Measurements from ENCODE around the gene ST6GAL2. TPM values are rescaled to one million over a fixed set of nuclear protein-coding genes. Genes with fewer than 3 reads are reported as not detected.

Gene ST6GAL2
- total and polyA plus RNA-seq, 2 of the 8 experiments (the other 6 are each of a cell fraction or from before 2014, with no cell fraction given): 2.7 to 17.5 TPM

- Histone ChIP-seq H2AK5ac (ENCODE audit: low read depth, low read length) (no peak overlapping the region; the same call in 1 of the 2 replicates), H3K79me2 (ENCODE audit: control insufficient read depth in 1 of 2, insufficient read depth in 2 of 2, low read length in 2 of 2) (no peaks in the 10 kb centered on the region), H3K4ac (replicated peaks; ENCODE audit: insufficient read length, low read depth, low read length) (no peak overlapping the region), H3K9me3 (ENCODE audit: insufficient read depth in 2 of 2, low read depth in 1 of 2, low read length in 1 of 2) (no peaks in the 10 kb centered on the region), H4K5ac (ENCODE audit: insufficient read length, low read depth, low read length) (no peak overlapping the region), H3K4me1 (replicated peaks in 1 of 4; ENCODE audit: control insufficient read depth in 3 of 4, insufficient read depth in 4 of 4, low read length in 3 of 4) (peaks cover 0 to 7% (median 4%) of the 10 kb centered on the region in 4 experiments; a peak in 3 of 7 replicates), H2BK5ac (ENCODE audit: low read depth, low read length) (no peak overlapping the region), H3K27me3 (replicated peaks in 1 of 4; ENCODE audit: control insufficient read depth in 3 of 4, extremely low read depth in 1 of 4, insufficient read depth in 3 of 4, low read length in 3 of 4) (peaks cover 0 to 5% (median 4%) of the 10 kb centered on the region in 4 experiments; a peak in 4 of 7 replicates), H2BK12ac (ENCODE audit: low read depth, low read length) (no peak overlapping the region), H3K9ac (replicated peaks in 1 of 4; ENCODE audit: extremely low read depth in 1 of 4, low read depth in 3 of 4, low read length in 3 of 4) (no peak overlapping the region), H3K4me3 (ENCODE audit: extremely low read depth in 1 of 4, insufficient read depth in 2 of 4, low read depth in 3 of 4, low read length in 4 of 4) (no peak overlapping the region), H2BK15ac (ENCODE audit: low read length) (no peak overlapping the region), H4K20me1 (replicated peaks in 1 of 2; ENCODE audit: control insufficient read depth in 1 of 2, insufficient read depth in 2 of 2, low read length in 2 of 2) (no peaks in the 10 kb centered on the region), H2AFZ (ENCODE audit: low read length) (no peak overlapping the region), H3K56ac (replicated peaks; ENCODE audit: insufficient read length, low read depth, low read length) (no peak overlapping the region), H4K91ac (replicated peaks; ENCODE audit: insufficient read length, low read length) (no peak overlapping the region), H3K23ac (ENCODE audit: insufficient read length) (no peak overlapping the region), H3K14ac (ENCODE audit: insufficient read length) (no peak overlapping the region), H2BK20ac (ENCODE audit: low read length) (no peak overlapping the region), H3K23me2 (ENCODE audit: low read depth, low read length) (peaks cover 7% of the 10 kb centered on the region; the same call in 1 of the 2 replicates), H3K27ac (ENCODE audit: low read depth, low read length) (no peak overlapping the region), H3K18ac (ENCODE audit: extremely low read depth, low read length) (no peak overlapping the region), H3K36me3 (ENCODE audit: control insufficient read depth in 2 of 4, insufficient read depth in 4 of 4, low read length in 3 of 4) (no peaks in the 10 kb centered on the region), H3K79me1 (ENCODE audit: low read depth, low read length) (no peaks in the 10 kb centered on the region), H2BK120ac (replicated peaks; ENCODE audit: low read depth, low read length) (no peak overlapping the region), H4K8ac (ENCODE audit: extremely low read depth, insufficient read depth, low read length) (no peak overlapping the region), H3K4me2 (ENCODE audit: insufficient read depth in 1 of 2, low read depth in 2 of 2, low read length in 2 of 2) (no peak overlapping the region)
- CTCF ChIA-PET (ENCODE audit: partially characterized antibody): interaction anchor here (1.1 to 1.4 kb wide), 2 partner anchors 9 to 11 kb away, joined by 3 to 5 read pairs; no protein-coding TSS in a partner anchor
- 93% methylated on average over 2 of the region's 2 CpGs; no CpG with 5 or more reads in 1 of the 2 experiments for WGBS, 2 experiments (ENCODE audit: extremely low coverage in 1 of 2, insufficient coverage in 1 of 2, insufficient read length in 1 of 2, insufficient replicate concordance in 2 of 2, low coverage in 1 of 2, low lambda C conversion rate in 2 of 2, missing lambda C conversion rate in 1 of 2)
- FAIRE-seq (no peak), DNase-seq (ENCODE audit: low read depth in 1 of 2, low spot score in 2 of 2) (no peak)
- POLR2A ChIA-PET (ENCODE audit: partially characterized antibody): no interaction called here
- no peak for TF ChIP-seq CTCF (IDR thresholded peaks at IDR 0.05; ENCODE audit: control extremely low read depth in 1 of 3, insufficient read depth in 1 of 3, low read depth in 1 of 3, low read length in 3 of 3)
- no peak for TF ChIP-seq YY1 (IDR thresholded peaks at IDR 0.05; ENCODE audit: low read depth, low read length)
- TF ChIP-seq TAF7 (optimal IDR thresholded peaks at IDR 0.05; ENCODE audit: borderline replicate concordance, low read depth, low read length): no peak
- no peak for TF ChIP-seq SIRT6 (IDR thresholded peaks at IDR 0.05; ENCODE audit: low read length)
- TF ChIP-seq CBX5 (IDR thresholded peaks at IDR 0.05; ENCODE audit: low read depth, low read length): no peak
- no peak for TF ChIP-seq TCF12 (IDR thresholded peaks at IDR 0.05; ENCODE audit: low read depth, low read length)
- TF ChIP-seq CREB1 (IDR thresholded peaks at IDR 0.05): no peak
- no peak for TF ChIP-seq RXRA (IDR thresholded peaks at IDR 0.05; ENCODE audit: insufficient read depth, low read depth, low read length)
- TF ChIP-seq TEAD4 (IDR thresholded peaks at IDR 0.05; ENCODE audit: low read depth, low read length): no peak
- TF ChIP-seq CTBP2 (IDR thresholded peaks at IDR 0.05; ENCODE audit: borderline replicate concordance, insufficient read depth, insufficient read length, low read length): no peak
- TF ChIP-seq JUN (IDR thresholded peaks at IDR 0.05; ENCODE audit: low read depth, low read length): no peak
- TF ChIP-seq KDM5A (IDR thresholded peaks at IDR 0.05; ENCODE audit: low read length): no peak
- no peak for TF ChIP-seq RBBP5 (IDR thresholded peaks at IDR 0.05; ENCODE audit: borderline replicate concordance, low read depth, low read length)
These were observed 6.1 kb upstream of the ST6GAL2 start for GRCh38 chr2:106892048-106892447.

Data from H1 (cell line).